IPS-18c (cell line): ENCODE data around the gene CCDC27.
"Not testable (repeated sequence)": the region's sequence is repeated elsewhere in the genome, so short reads cannot be mapped to it uniquely, and the experiment has no call there.

Experiments
- H3K4me3 ChIP-seq: 2 replicates; pipeline ENCODE4 v1.7.0; 2013; ENCODE audit warnings: low read depth, mild to moderate bottlenecking, low read length, moderate library complexity; ENCODE audit not compliant: insufficient read depth
- H3K9me3 ChIP-seq: one replicate; pipeline ENCODE4 v1.6.1; 2013; ENCODE audit warnings: mild to moderate bottlenecking, low read length, moderate library complexity; ENCODE audit not compliant: control insufficient read depth, insufficient read depth

The CCDC27 gene

GRCh38 chr1:3790500-3790923, 38.3 kb downstream of the CCDC27 start:
- no peaks in the 10 kb centered on the region for H3K9me3 ChIP-seq
- no peak overlapping the region for H3K4me3 ChIP-seq

GRCh38 chr1:3790952-3791351, 38.7 kb downstream of the CCDC27 start:
- no peaks in the 10 kb centered on the region for H3K9me3 ChIP-seq
- H3K4me3 ChIP-seq: no peak overlapping the region

GRCh38 chr1:3795453-3796214, 43.4 kb downstream of the CCDC27 start:
- peak overlapping the region; percentile 89 for H3K4me3 ChIP-seq
- H3K9me3 ChIP-seq: no peaks in the 10 kb centered on the region

GRCh38 chr1:3796215-3797061, 44.2 kb downstream of the CCDC27 start, which contains the start of gene LRRC47:
Gene LRRC47 (minus strand): TSS chr1:3796498. CDS start chr1:3796476, 22 bp downstream.
- Histone ChIP-seq H3K9me3 (no peaks in the 10 kb centered on the region), H3K4me3 (peak within 1 kb of the TSS; percentile 89)

- no peaks in the 10 kb centered on the region for H3K9me3 ChIP-seq
- H3K4me3 ChIP-seq: no peak overlapping the region
These were observed 47.9 kb downstream of the CCDC27 start for GRCh38 chr1:3799976-3800685.

GRCh38 chr1:3800795-3801194, 48.5 kb downstream of the CCDC27 start:
- H3K9me3 ChIP-seq: not testable (repeated sequence)

GRCh38 chr1:3803905-3804626, 51.8 kb downstream of the CCDC27 start:
- Histone ChIP-seq H3K9me3 (peaks cover 7% of the 10 kb centered on the region), H3K4me3 (no peak overlapping the region)

More at GRCh38 chr1:3800795-3801194, 48.5 kb downstream of the CCDC27 start:
- not testable (repeated sequence) for H3K4me3 ChIP-seq

GRCh38 chr1:3804627-3804944, 52.3 kb downstream of the CCDC27 start:
- not testable (repeated sequence) for H3K4me3 ChIP-seq, H3K9me3 ChIP-seq

- no peak overlapping the region for H3K4me3 ChIP-seq
- peaks cover 7% of the 10 kb centered on the region for H3K9me3 ChIP-seq
These were observed 52.8 kb downstream of the CCDC27 start for GRCh38 chr1:3805038-3805437.

GRCh38 chr1:3807769-3808168, 55.5 kb downstream of the CCDC27 start:
- H3K4me3 ChIP-seq: no peak overlapping the region; the same call in 1 of the 2 replicates
- H3K9me3 ChIP-seq: peaks cover 7% of the 10 kb centered on the region

GRCh38 chr1:3809680-3810079, 57.4 kb downstream of the CCDC27 start:
- Histone ChIP-seq H3K9me3 (peaks cover 7% of the 10 kb centered on the region), H3K4me3 (no peak overlapping the region)

GRCh38 chr1:3810149-3810761, 58.0 kb downstream of the CCDC27 start:
- H3K4me3 ChIP-seq: not testable (repeated sequence)

GRCh38 chr1:3811595-3811911, 59.3 kb downstream of the CCDC27 start:
- Histone ChIP-seq H3K9me3 (peaks cover 5% of the 10 kb centered on the region), H3K4me3 (no peak overlapping the region)

More at GRCh38 chr1:3810149-3810761, 58.0 kb downstream of the CCDC27 start:
- not testable (repeated sequence) for H3K9me3 ChIP-seq

GRCh38 chr1:3814065-3814464, 61.8 kb downstream of the CCDC27 start:
- H3K4me3 ChIP-seq: no peak overlapping the region
- H3K9me3 ChIP-seq: no peaks in the 10 kb centered on the region

- Histone ChIP-seq H3K9me3 (no peaks in the 10 kb centered on the region), H3K4me3 (no peak overlapping the region)
These were observed 62.7 kb downstream of the CCDC27 start for GRCh38 chr1:3814771-3815561.
